ENCODE measurements around the gene STC2.
"Not testable (repeated sequence)": the region's sequence is repeated elsewhere in the genome, so short reads cannot be mapped to it uniquely, and the experiment has no call there.

The STC2 gene

GRCh38 chr5:173288632-173289031 lies 39.6 kb downstream of the STC2 start:
- H3K9ac ChIP-seq (ENCODE audit: insufficient read length) = no peak overlapping the region
- no peak for DNase-seq (ENCODE audit: low read depth, low spot score)
- H3K9me3 ChIP-seq (ENCODE audit: low read depth, low read length) = no peaks in the 10 kb centered on the region
- no peak overlapping the region for H3K4me3 ChIP-seq
- no peaks in the 10 kb centered on the region for H3K36me3 ChIP-seq (ENCODE audit: insufficient read depth, low read length)
- TF ChIP-seq POLR2AphosphoS5 (IDR thresholded peaks at IDR 0.05; ENCODE audit: borderline replicate concordance, low read depth, low read length) = no peak
- TF ChIP-seq EZH2 (IDR thresholded peaks at IDR 0.05) = no peak
- TF ChIP-seq FOXP2 (optimal IDR thresholded peaks at IDR 0.05; ENCODE audit: control extremely low read depth, extremely low read length, insufficient read depth) = no peak
- H3K27ac ChIP-seq = no peak overlapping the region

GRCh38 chr5:173287086-173287485 lies 41.1 kb downstream of the STC2 start:
- TF ChIP-seq FOXP2 (optimal IDR thresholded peaks at IDR 0.05; ENCODE audit: control extremely low read depth, extremely low read length, insufficient read depth) (no peak), EZH2 (IDR thresholded peaks at IDR 0.05) (no peak), POLR2AphosphoS5 (IDR thresholded peaks at IDR 0.05; ENCODE audit: borderline replicate concordance, low read depth, low read length) (no peak)
- Histone ChIP-seq H3K27ac (no peak overlapping the region), H3K9me3 (ENCODE audit: low read depth, low read length) (no peaks in the 10 kb centered on the region), H3K4me3 (no peak overlapping the region), H3K9ac (ENCODE audit: insufficient read length) (no peak overlapping the region), H3K36me3 (ENCODE audit: insufficient read depth, low read length) (no peaks in the 10 kb centered on the region)
- DNase-seq (ENCODE audit: low read depth, low spot score) = no peak

- not testable (repeated sequence) for H3K9ac ChIP-seq (ENCODE audit: insufficient read length); H3K9me3 ChIP-seq (ENCODE audit: low read depth, low read length); H3K36me3 ChIP-seq (ENCODE audit: insufficient read depth, low read length); H3K27ac ChIP-seq; DNase-seq (ENCODE audit: low read depth, low spot score)
- peak overlapping the region; percentile 82 for H3K4me3 ChIP-seq
Measured at GRCh38 chr5:173284343-173284958, 43.8 kb downstream of the STC2 start.

- no peaks in the 10 kb centered on the region for H3K9me3 ChIP-seq (ENCODE audit: low read depth, low read length)
- TF ChIP-seq FOXP2 (optimal IDR thresholded peaks at IDR 0.05; ENCODE audit: control extremely low read depth, extremely low read length, insufficient read depth) = no peak
- TF ChIP-seq POLR2AphosphoS5 (IDR thresholded peaks at IDR 0.05; ENCODE audit: borderline replicate concordance, low read depth, low read length) = peak; percentile 44; the same call in 1 of the 2 replicates
- H3K27ac ChIP-seq = no peak overlapping the region
- no peaks in the 10 kb centered on the region for H3K36me3 ChIP-seq (ENCODE audit: insufficient read depth, low read length)
- H3K4me3 ChIP-seq = peak overlapping the region; percentile 82
- peak overlapping the region; percentile 67 for H3K9ac ChIP-seq (ENCODE audit: insufficient read length)
- DNase-seq (ENCODE audit: low read depth, low spot score) = no peak
Measured at GRCh38 chr5:173283318-173284288, 44.6 kb downstream of the STC2 start.

GRCh38 chr5:173282916-173283315 lies 45.3 kb downstream of the STC2 start:
- Histone ChIP-seq H3K9me3 (ENCODE audit: low read depth, low read length) (no peaks in the 10 kb centered on the region), H3K27ac (no peak overlapping the region), H3K36me3 (ENCODE audit: insufficient read depth, low read length) (no peaks in the 10 kb centered on the region), H3K4me3 (peak overlapping the region; percentile 82), H3K9ac (ENCODE audit: insufficient read length) (peak overlapping the region; percentile 67)
- TF ChIP-seq POLR2AphosphoS5 (IDR thresholded peaks at IDR 0.05; ENCODE audit: borderline replicate concordance, low read depth, low read length) = no peak
- no peak for TF ChIP-seq EZH2 (IDR thresholded peaks at IDR 0.05)
- DNase-seq (ENCODE audit: low read depth, low spot score) = no peak

- no peak overlapping the region for H3K4me3 ChIP-seq
- TF ChIP-seq POLR2AphosphoS5 (IDR thresholded peaks at IDR 0.05; ENCODE audit: borderline replicate concordance, low read depth, low read length) = no peak
- TF ChIP-seq FOXP2 (optimal IDR thresholded peaks at IDR 0.05; ENCODE audit: control extremely low read depth, extremely low read length, insufficient read depth) = no peak
- TF ChIP-seq EZH2 (IDR thresholded peaks at IDR 0.05) = no peak
- no peak overlapping the region for H3K27ac ChIP-seq
- no peaks in the 10 kb centered on the region for H3K9me3 ChIP-seq (ENCODE audit: low read depth, low read length)
- no peaks in the 10 kb centered on the region for H3K36me3 ChIP-seq (ENCODE audit: insufficient read depth, low read length)
- no peak overlapping the region for H3K9ac ChIP-seq (ENCODE audit: insufficient read length)
- DNase-seq (ENCODE audit: low read depth, low spot score) = no peak
Measured at GRCh38 chr5:173281910-173282309, 46.3 kb downstream of the STC2 start.

- TF ChIP-seq POLR2AphosphoS5 (IDR thresholded peaks at IDR 0.05; ENCODE audit: borderline replicate concordance, low read depth, low read length) = no peak
- TF ChIP-seq EZH2 (IDR thresholded peaks at IDR 0.05) = no peak
- no peak for DNase-seq (ENCODE audit: low read depth, low spot score)
- no peak overlapping the region for H3K27ac ChIP-seq
- no peak overlapping the region for H3K9ac ChIP-seq (ENCODE audit: insufficient read length)
- H3K4me3 ChIP-seq = no peak overlapping the region
- no peaks in the 10 kb centered on the region for H3K36me3 ChIP-seq (ENCODE audit: insufficient read depth, low read length)
- H3K9me3 ChIP-seq (ENCODE audit: low read depth, low read length) = no peaks in the 10 kb centered on the region
Measured at GRCh38 chr5:173279166-173279565, 49.0 kb downstream of the STC2 start.

- Histone ChIP-seq H3K27ac (no peak overlapping the region), H3K4me3 (no peak overlapping the region), H3K9me3 (ENCODE audit: low read depth, low read length) (no peaks in the 10 kb centered on the region), H3K36me3 (ENCODE audit: insufficient read depth, low read length) (no peaks in the 10 kb centered on the region), H3K9ac (ENCODE audit: insufficient read length) (no peak overlapping the region)
- DNase-seq (ENCODE audit: low read depth, low spot score) = no peak
- TF ChIP-seq FOXP2 (optimal IDR thresholded peaks at IDR 0.05; ENCODE audit: control extremely low read depth, extremely low read length, insufficient read depth) (no peak), EZH2 (IDR thresholded peaks at IDR 0.05) (no peak), POLR2AphosphoS5 (IDR thresholded peaks at IDR 0.05; ENCODE audit: borderline replicate concordance, low read depth, low read length) (no peak)
Measured at GRCh38 chr5:173278641-173279040, 49.6 kb downstream of the STC2 start.
